Gastroesophageal sphincter (tissue), 4 donors: ENCODE results near the gene MXRA8. TPM values are rescaled to one million over a fixed set of nuclear protein-coding genes. Genes with fewer than 3 reads are reported as not detected.
"Not testable (repeated sequence)": the region's sequence is repeated elsewhere in the genome, so short reads cannot be mapped to it uniquely, and the experiment has no call there.

ENCODE experiments used
- ATAC-seq: fragments of 150-250 bp; one replicate; pipeline ENCODE4 v1.9.1; 2016; ENCODE audit warnings: mild to moderate bottlenecking, moderate library complexity
- H3K27ac ChIP-seq, 4 donors: fragments of 200-600 bp; sonication (generic) in 3 of 4; 1 replicate in 3 of 4; 2 replicates in 1 of 4; pipeline ENCODE4 v1.5.1; 2016 to 2019
- H3K27me3 ChIP-seq: fragments of 200-600 bp; sonication (generic); one replicate; pipeline ENCODE4 v1.5.1; 2019
- H3K36me3 ChIP-seq, 2 donors: fragments of 200-600 bp; sonication (generic); one replicate each; pipeline ENCODE4 v1.5.1; 2019; ENCODE audit warnings: control low read depth in 1 of 2
- H3K4me1 ChIP-seq, 3 donors: fragments of 200-600 bp; sonication (generic); 1 replicate in 2 of 3; 2 replicates in 1 of 3; pipeline ENCODE4 v1.5.1; 2016 to 2019; ENCODE audit warnings: control low read depth in 2 of 3
- H3K4me3 ChIP-seq, 2 donors: fragments of 200-600 bp; sonication (generic); one replicate each; pipeline ENCODE4 v1.5.1; 2019; ENCODE audit warnings: mild to moderate bottlenecking in 1 of 2, moderate library complexity in 1 of 2
- H3K9me3 ChIP-seq, 3 donors: fragments of 200-600 bp; sonication (generic); one replicate each; pipeline ENCODE4 v1.5.1; 2017 to 2019; ENCODE audit warnings: control low read depth in 2 of 3
- CTCF ChIP-seq, 4 experiments: fragments of 200-600 bp in 2 of 4; fragments of 450-650 bp in 2 of 4; sonication (generic) in 1 of 4; IDR thresholded peaks; one replicate each; pipeline ENCODE4 v1.5.1; 2017 to 2019; ENCODE audit warnings: antibody characterized with exemption in 4 of 4, mild to moderate bottlenecking in 2 of 4, moderate library complexity in 2 of 4
- EP300 ChIP-seq: sonication (generic); formaldehyde crosslinking; IDR thresholded peaks from one replicate; pipeline ENCODE4 v1.6.1; 2017; ENCODE audit warnings: antibody characterized with exemption, mild to moderate bottlenecking
- POLR2A ChIP-seq, 2 donors: fragments of 450-650 bp; IDR thresholded peaks; one replicate each; pipeline ENCODE4 v1.6.1; 2017; ENCODE audit warnings: antibody characterized with exemption in 2 of 2, mild to moderate bottlenecking in 2 of 2, moderate library complexity in 1 of 2
- POLR2AphosphoS5 ChIP-seq: sonication (generic); formaldehyde crosslinking; IDR thresholded peaks from one replicate; pipeline ENCODE4 v1.6.1; 2017; ENCODE audit warnings: antibody characterized with exemption
- WGBS, 2 donors: methylation state at CpG; one replicate each; pipeline ENCODE4 v1.1.5; 2018; ENCODE audit warnings: low coverage in 1 of 2; 5-methylcytosine and 5-hydroxymethylcytosine counted together
- total RNA-seq, 4 donors: library from RNA; depleted of rRNA; stranded (reverse); fragments of >200 nt; gene quantifications; one replicate each; pipeline ENCODE4 v1.1.0, GENCODE V29; 2016

MXRA8 gene
- total RNA-seq, 4 donors from 2014 or later, result 69.8 to 105 (median 85.4) TPM

- Histone ChIP-seq H3K4me3 (peak overlapping the region in 1 of 2 donors; percentile 99), H3K4me1 (peaks cover 0 to 43% (median 27%) of the 10 kb centered on the region in 3 donors), H3K9me3 (no peaks in the 10 kb centered on the region), H3K36me3 (peaks cover 0 to 17% of the 10 kb centered on the region in 2 donors), H3K27ac (peak overlapping the region in 1 of 4 donors; percentile 99), H3K27me3 (no peaks in the 10 kb centered on the region)
- TF ChIP-seq POLR2A (IDR thresholded peaks at IDR 0.05), result no peak
- TF ChIP-seq POLR2AphosphoS5, result no peak
- no peak for TF ChIP-seq CTCF (IDR thresholded peaks at IDR 0.05)
- no peak for TF ChIP-seq EP300
- ATAC-seq, result no peak
- WGBS, 2 donors, result 77 to 91% methylated on average over 7 to 8 of the region's 26 CpGs
These were observed 14.9 kb upstream of the MXRA8 start for GRCh38 chr1:1373051-1373814.

- no peaks in the 10 kb centered on the region for H3K27me3 ChIP-seq
- peaks cover 0 to 17% of the 10 kb centered on the region in 2 donors for H3K36me3 ChIP-seq
- WGBS, 2 donors, result no CpG with 5 or more reads among the region's 26 CpGs
- peak; percentile 16 for ATAC-seq
- peak overlapping the region in 3 of 4 donors; percentile 28 to 69 (median 46) for H3K27ac ChIP-seq
- H3K4me3 ChIP-seq, result no peak overlapping the region
- H3K4me1 ChIP-seq, result peaks cover 0 to 43% (median 27%) of the 10 kb centered on the region in 3 donors
- TF ChIP-seq CTCF (IDR thresholded peaks at IDR 0.05), result peak in 3 of 4 experiments; percentile 82 to 98 (median 86)
- TF ChIP-seq EP300, result no peak
- TF ChIP-seq POLR2A (IDR thresholded peaks at IDR 0.05), result no peak
- H3K9me3 ChIP-seq, result no peaks in the 10 kb centered on the region
These were observed 13.7 kb upstream of the MXRA8 start for GRCh38 chr1:1371746-1372711.

GRCh38 chr1:1371364-1371745, 13.0 kb upstream of the MXRA8 start:
- Histone ChIP-seq H3K4me1 (peaks cover 0 to 43% (median 27%) of the 10 kb centered on the region in 3 donors), H3K27me3 (no peaks in the 10 kb centered on the region), H3K36me3 (peaks cover 0 to 17% of the 10 kb centered on the region in 2 donors), H3K9me3 (no peaks in the 10 kb centered on the region), H3K27ac (peak overlapping the region in 2 of 4 donors; percentile 28 to 69), H3K4me3 (no peak overlapping the region)
- TF ChIP-seq CTCF (IDR thresholded peaks at IDR 0.05), result no peak
- WGBS, 2 donors, result 53 to 59% methylated on average over 8 to 9 of the region's 12 CpGs
- ATAC-seq, result no peak

DNA sequence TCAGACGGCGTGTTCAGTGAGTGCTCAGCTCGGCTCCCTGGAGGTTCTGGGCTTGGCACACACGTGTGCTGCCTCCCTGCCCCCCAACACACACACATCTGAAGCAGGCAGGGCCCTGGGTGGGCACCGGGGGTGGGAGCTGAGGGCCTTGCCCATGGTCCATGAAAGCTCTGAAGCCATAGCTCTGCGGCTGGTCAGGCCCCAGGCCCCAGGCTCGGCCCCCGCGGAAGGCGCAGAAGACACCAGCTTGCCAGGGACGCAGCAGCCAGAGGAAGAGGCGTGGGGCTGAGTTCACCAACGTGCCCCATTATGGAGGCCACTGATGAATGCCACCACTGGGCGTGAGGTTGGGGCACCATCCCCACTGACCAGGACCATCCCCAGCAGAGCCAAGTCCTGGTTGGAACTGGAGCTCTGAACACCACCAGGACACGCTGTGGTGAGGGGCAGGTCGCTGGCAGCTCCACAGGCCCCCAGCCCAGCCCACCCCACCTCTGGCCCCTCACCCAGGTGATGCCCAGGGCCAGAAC, 12.5 kb upstream of the MXRA8 start:
- ATAC-seq, result no peak
- Histone ChIP-seq H3K27me3 (no peaks in the 10 kb centered on the region), H3K9me3 (no peaks in the 10 kb centered on the region), H3K36me3 (peaks cover 0 to 17% of the 10 kb centered on the region in 2 donors), H3K4me1 (peaks cover 0 to 38% (median 23%) of the 10 kb centered on the region in 3 donors), H3K27ac (no peak overlapping the region), H3K4me3 (no peak overlapping the region)
- no CpG with 5 or more reads among the region's 16 CpGs for WGBS, 2 donors
- TF ChIP-seq POLR2AphosphoS5 (no peak), CTCF (IDR thresholded peaks at IDR 0.05) (no peak), POLR2A (IDR thresholded peaks at IDR 0.05) (no peak), EP300 (no peak)

DNA sequence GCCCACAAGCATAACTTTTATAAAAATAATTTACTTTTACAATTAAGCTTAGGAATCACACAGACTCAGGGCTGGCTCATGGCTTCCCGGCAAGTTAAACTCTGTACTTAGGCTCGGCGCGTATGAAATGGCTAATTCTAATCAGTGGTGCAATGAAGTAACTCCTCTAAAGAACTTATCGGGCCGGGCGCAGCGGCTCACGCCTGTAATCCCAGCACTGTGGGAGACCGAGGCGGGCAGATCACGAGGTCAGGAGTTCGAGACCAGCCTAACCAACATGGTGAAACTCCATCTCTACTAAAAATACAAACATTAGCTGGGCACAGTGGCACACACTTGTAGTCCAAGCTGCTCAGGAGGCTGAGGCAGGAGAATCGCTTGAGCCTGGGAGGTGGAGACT, 11.7 kb upstream of the MXRA8 start:
- H3K9me3 ChIP-seq, H3K27me3 ChIP-seq, ATAC-seq, H3K4me3 ChIP-seq, H3K27ac ChIP-seq: not testable (repeated sequence)
- Histone ChIP-seq H3K36me3 (peaks cover 0 to 17% of the 10 kb centered on the region in 2 donors), H3K4me1 (peaks cover 0 to 35% (median 21%) of the 10 kb centered on the region in 3 donors)
- 96% methylated on average over 4 of the region's 14 CpGs; no CpG with 5 or more reads in 1 of the 2 donors for WGBS, 2 donors
